A549 (cell line): ENCODE results near the gene LZTFL1. TPM values are rescaled to one million over a fixed set of nuclear protein-coding genes. Genes with fewer than 3 reads are reported as not detected.

Source experiments
- ATAC-seq, 2 experiments: fragments of 200-7000 bp in 1 of 2; fragments of >200 bp in 1 of 2; cut with Nextera tagmentation in 1 of 2; cut with Tn5 transposase in 1 of 2; 3 replicates each; pipeline versions ENCODE4 v1.8.0 to v1.9.1; 2018 to 2020; ENCODE audit warnings: mild to moderate bottlenecking in 1 of 2, moderate library complexity in 1 of 2
- CTCF ChIA-PET: fragments of 300-600 bp; sonication (Branson Sonifier 250); formaldehyde crosslinking; extraction: SDS; loops from one replicate; lab custom pipeline; 2021; ENCODE audit warnings: antibody characterized with exemption, inconsistent platforms; lab: Yijun Ruan, JAX
- POLR2A ChIA-PET: fragments of 350-600 bp; formaldehyde crosslinking; extraction: SDS; loops from one replicate; lab custom pipeline; 2021; ENCODE audit warnings: antibody characterized with exemption, inconsistent platforms; lab: Yijun Ruan, JAX
- DNase-seq, 2 experiments: peaks; one replicate each; pipeline versions ENCODE4 v3.0.0 to v3.0.0-alpha.2; 2011 to 2016; ENCODE audit warnings: low read depth in 1 of 2, low spot score in 1 of 2
- FAIRE-seq: peaks from 2 replicates; lab custom pipeline; 2011; peaks lifted over from hg19 to GRCh38; lab: Jason Lieb, UNC
- H3K27ac ChIP-seq, 2 experiments: fragments of >200 bp; sonication (Bioruptor Twin); formaldehyde crosslinking; 3 replicates each; pipeline ENCODE4 v1.5.1; 2016 to 2017
- H3K4me1 ChIP-seq: fragments of >200 bp; sonication (Bioruptor Twin); formaldehyde crosslinking; 3 replicates; pipeline ENCODE4 v1.6.1; 2016
- H3K4me2 ChIP-seq: fragments of >200 bp; sonication (Bioruptor Twin); formaldehyde crosslinking; 3 replicates; pipeline ENCODE4 v1.6.1; 2016
- H3K4me3 ChIP-seq: fragments of >200 bp; sonication (Bioruptor Twin); formaldehyde crosslinking; 3 replicates; pipeline ENCODE4 v1.5.1; 2016
- H3K9me3 ChIP-seq: fragments of >200 bp; sonication (Bioruptor Twin); formaldehyde crosslinking; 3 replicates; pipeline ENCODE4 v1.6.1; 2016
- CBX2 ChIP-seq: fragments of 200-600 bp; sonication (generic); IDR thresholded peaks from 2 replicates; pipeline ENCODE4 v1.6.1; 2016; ENCODE audit warnings: low read depth, mild to moderate bottlenecking, borderline replicate concordance
- CBX8 ChIP-seq: fragments of 200-600 bp; sonication (generic); IDR thresholded peaks from 2 replicates; pipeline ENCODE4 v1.6.1; 2016
- CHD4 ChIP-seq: fragments of 200-600 bp; sonication (generic); IDR thresholded peaks from 2 replicates; pipeline ENCODE4 v1.6.1; 2016; ENCODE audit warnings: antibody characterized with exemption, mild to moderate bottlenecking, borderline replicate concordance
- HEYL ChIP-seq: fragments of 250-450 bp; sonication (Bioruptor Pico); IDR thresholded peaks from 2 replicates; pipeline ENCODE4 v1.8.0; 2021; ENCODE audit warnings: mild to moderate bottlenecking, moderate library complexity
- HOXA7 ChIP-seq: fragments of 250-450 bp; sonication (Bioruptor Pico); IDR thresholded peaks from 2 replicates; pipeline ENCODE4 v1.5.0; 2020; ENCODE audit warnings: mild to moderate bottlenecking, moderate library complexity
- HOXB13 ChIP-seq: fragments of 250-450 bp; sonication (Bioruptor Pico); IDR thresholded peaks from 2 replicates; pipeline ENCODE4 v1.5.0; 2020; ENCODE audit warnings: low read depth, mild to moderate bottlenecking, moderate library complexity
- JUN ChIP-seq, 2 experiments: fragments of >200 bp; sonication (Bioruptor Twin); formaldehyde crosslinking; IDR thresholded peaks; 2 replicates in 1 of 2; 3 replicates in 1 of 2; pipeline ENCODE4 v1.6.1; 2016 to 2017
- NFE2L2 ChIP-seq: fragments of 150-350 bp; conservative IDR thresholded peaks from 2 replicates; pipeline ENCODE4 v1.6.1; 2014; ENCODE audit warnings: low read length
- RCOR1 ChIP-seq: fragments of 150-350 bp; IDR thresholded peaks from 2 replicates; pipeline ENCODE4 v1.6.1; 2014; ENCODE audit warnings: antibody characterized with exemption, low read length, low read depth
- RFX5 ChIP-seq: fragments of 450-650 bp; IDR thresholded peaks from 2 replicates; pipeline ENCODE4 v1.7.1; 2014; ENCODE audit warnings: antibody characterized with exemption, mild to moderate bottlenecking, moderate library complexity
- RNF2 ChIP-seq: fragments of 200-600 bp; sonication (generic); IDR thresholded peaks from 2 replicates; pipeline ENCODE4 v1.6.1; 2016; ENCODE audit warnings: low read depth, mild to moderate bottlenecking, antibody characterized with exemption, moderate library complexity, borderline replicate concordance
- ZC3H11A ChIP-seq: fragments of 450-650 bp; IDR thresholded peaks from 2 replicates; pipeline ENCODE4 v1.6.1; 2014; ENCODE audit warnings: antibody characterized with exemption, mild to moderate bottlenecking
- ZNF302 ChIP-seq: fragments of 250-450 bp; sonication (Bioruptor Pico); IDR thresholded peaks from 2 replicates; pipeline ENCODE4 v1.9.0; 2021; ENCODE audit warnings: inconsistent platforms, mild to moderate bottlenecking, moderate library complexity
- WGBS: methylation state at CpG from one replicate; pipeline ENCODE4 v1.1.6; 2017; ENCODE audit errors: missing lambda C conversion rate; 5-methylcytosine and 5-hydroxymethylcytosine counted together
- polyA plus RNA-seq, 4 experiments: library from polyadenylated mRNA; depleted of rRNA in 3 of 4; stranded (reverse); fragments of >200 nt; fragmentation: RNase III in 1 of 4; extraction: RNeasy Plus Mini Kit Qiagen cat#74134 plus additional on column Dnase treatment in 1 of 4; gene quantifications; 2 replicates in 3 of 4; 3 replicates in 1 of 4; pipeline ENCODE4 v1.2.3, GENCODE V29; 2011 to 2017
- TF ChIP-seq, protein P1 (sequence below): IDR thresholded peaks from 2 replicates; pipeline ENCODE4 v1.6.1; 2012
- TF ChIP-seq, protein P2 (sequence below): fragments of >200 bp; sonication (Bioruptor Twin); formaldehyde crosslinking; IDR thresholded peaks from 2 replicates; pipeline ENCODE4 v1.6.1; 2016
- TF ChIP-seq, protein P3 (sequence below): IDR thresholded peaks from 2 replicates; pipeline ENCODE4 v1.6.1; 2012
- TF ChIP-seq, protein P4 (sequence below): fragments of >200 bp; sonication (Bioruptor Twin); formaldehyde crosslinking; IDR thresholded peaks from 3 replicates; pipeline ENCODE4 v1.5.1; 2016

Gene LZTFL1
- polyA plus RNA-seq, 2 of the 4 experiments (the other 2 are of a cell fraction) = 10.8 to 25.0 TPM

DNA sequence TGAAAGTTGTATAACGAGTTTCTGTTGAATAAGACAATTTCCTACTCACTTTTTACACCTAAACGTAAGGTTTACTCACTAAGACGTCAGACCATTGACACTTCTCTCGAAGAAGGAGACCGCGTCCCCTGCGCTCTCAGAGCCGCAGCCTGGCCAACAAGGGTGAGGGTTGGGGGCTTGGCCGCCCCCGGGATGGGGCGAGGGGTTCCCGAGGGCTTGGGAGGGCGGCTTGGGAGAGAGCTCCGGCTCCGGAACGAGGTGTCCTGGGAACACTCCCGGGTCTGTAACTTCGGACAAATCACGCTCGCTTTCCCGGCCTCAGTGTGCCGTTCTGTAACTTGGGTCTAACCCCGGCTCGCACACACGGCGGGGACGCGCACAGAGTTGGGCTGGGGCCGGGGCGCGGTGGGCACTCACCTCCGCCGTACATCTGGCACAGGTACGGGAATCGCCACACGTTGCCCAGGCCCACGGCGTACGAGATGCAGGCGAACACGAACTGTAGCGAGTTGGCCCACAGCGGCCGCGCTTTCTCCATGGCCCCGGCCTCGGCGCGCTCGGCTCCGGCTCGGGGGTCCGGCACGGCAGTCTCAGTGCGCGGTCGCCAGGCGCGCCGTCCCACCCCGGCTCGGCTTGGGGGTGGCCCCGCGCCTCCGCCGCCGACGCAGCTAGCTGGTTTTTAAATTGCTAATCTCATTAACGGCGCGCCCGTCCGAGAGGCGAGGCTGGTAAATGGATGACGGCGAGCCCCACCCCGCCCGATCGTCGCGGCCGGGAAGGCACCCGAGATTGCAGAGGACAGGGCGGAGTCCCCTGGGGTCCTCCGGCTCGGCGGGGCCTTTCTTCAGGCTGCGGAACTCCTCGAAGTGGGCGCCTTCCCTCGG lies 45.8 kb downstream of the LZTFL1 start, which contains the start of gene SLC6A20:
TSS of gene SLC6A20 (minus strand) at position 655 of the 884 bp plus-strand sequence. CDS start at position 538, 117 bp downstream.
- FAIRE-seq (no peak), ATAC-seq (peak; percentile 16 to 49; a peak in 3 of 6 replicates), DNase-seq (no peak)
- Histone ChIP-seq H3K4me2 (peak within 1 kb of the TSS; percentile 94), H3K4me1 (peaks cover 9% of the 10 kb centered on the region; the same call in 2 of the 3 replicates), H3K4me3 (peak within 1 kb of the TSS; percentile 48), H3K27ac (peak within 1 kb of the TSS in 1 of 2 experiments; percentile 10; a peak in 1 of 6 replicates), H3K9me3 (no peaks in the 10 kb centered on the region)
- ChIA-PET POLR2A (no interaction called here), CTCF (interaction anchor here (1.2 kb wide), 1 partner anchor 292 kb away, joined by 3 read pairs; no protein-coding TSS in a partner anchor)
- TF ChIP-seq CBX2 (no peak), CBX8 (peak; percentile 98)
- WGBS = 16% methylated on average over 24 of the region's 91 CpGs

DNA sequence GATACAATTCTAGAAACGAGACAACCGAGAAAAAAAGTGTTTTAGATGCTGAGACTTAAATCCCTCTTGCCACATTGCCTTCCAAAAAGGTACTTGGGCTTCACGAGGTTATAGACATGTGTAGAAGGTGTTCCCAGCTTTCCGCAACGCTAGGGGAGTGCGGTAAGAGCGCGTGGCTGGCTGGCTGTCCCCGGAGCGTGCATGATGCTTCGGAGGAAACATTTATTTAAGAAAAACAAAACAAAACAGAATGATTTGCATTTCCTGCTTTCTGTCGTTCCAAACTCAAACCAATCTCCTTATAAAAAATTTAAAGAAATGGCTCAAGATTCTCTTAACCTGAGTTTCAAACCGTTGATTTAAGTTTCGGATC lies 46.4 kb downstream of the LZTFL1 start:
- no peak for FAIRE-seq
- peak overlapping the region; percentile 48; the same call in 2 of the 3 replicates for H3K4me3 ChIP-seq
- 50% methylated on average over 14 of the region's 14 CpGs for WGBS
- no peak for ATAC-seq
- H3K4me1 ChIP-seq = peaks cover 9% of the 10 kb centered on the region; the same call in 2 of the 3 replicates
- H3K27ac ChIP-seq = no peak overlapping the region
- DNase-seq = no peak
- H3K9me3 ChIP-seq = no peaks in the 10 kb centered on the region
- peak overlapping the region; percentile 94 for H3K4me2 ChIP-seq
- TF ChIP-seq RNF2 (peak; percentile 99), HOXB13 (no peak)
- ChIA-PET POLR2A (no interaction called here), CTCF (no interaction called here)

DNA sequence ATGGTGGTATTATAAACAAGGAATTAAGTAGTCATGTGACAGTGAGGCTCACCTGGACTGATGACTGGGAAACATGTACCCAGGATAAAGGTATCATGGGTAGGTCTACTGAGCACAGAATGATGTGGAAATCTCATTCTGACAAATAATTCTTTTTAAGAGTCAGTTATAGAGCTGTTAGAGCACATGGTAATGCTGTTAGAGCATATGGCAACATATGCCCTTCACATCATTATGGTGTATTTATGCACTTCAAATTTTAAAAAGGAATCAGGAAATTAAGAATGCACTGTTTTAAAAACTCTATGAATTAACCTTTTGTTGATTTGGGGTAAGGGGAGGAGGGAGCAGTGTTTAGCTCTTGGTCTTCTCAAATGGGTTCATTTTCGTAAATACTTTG lies 47.3 kb downstream of the LZTFL1 start:
- ChIA-PET CTCF (interaction anchor here (0.9 kb wide), 1 partner anchor 31 kb away, joined by 3 read pairs; no protein-coding TSS in a partner anchor), POLR2A (no interaction called here)
- WGBS = 37% methylated on average over 1 of the region's 1 CpG

More for the DNA sequence above, 47.3 kb downstream of the LZTFL1 start:
- H3K4me2 ChIP-seq = no peak overlapping the region
- no peak overlapping the region for H3K27ac ChIP-seq
- no peak for DNase-seq
- no peak for TF ChIP-seq RFX5
- TF ChIP-seq, protein P1, sequence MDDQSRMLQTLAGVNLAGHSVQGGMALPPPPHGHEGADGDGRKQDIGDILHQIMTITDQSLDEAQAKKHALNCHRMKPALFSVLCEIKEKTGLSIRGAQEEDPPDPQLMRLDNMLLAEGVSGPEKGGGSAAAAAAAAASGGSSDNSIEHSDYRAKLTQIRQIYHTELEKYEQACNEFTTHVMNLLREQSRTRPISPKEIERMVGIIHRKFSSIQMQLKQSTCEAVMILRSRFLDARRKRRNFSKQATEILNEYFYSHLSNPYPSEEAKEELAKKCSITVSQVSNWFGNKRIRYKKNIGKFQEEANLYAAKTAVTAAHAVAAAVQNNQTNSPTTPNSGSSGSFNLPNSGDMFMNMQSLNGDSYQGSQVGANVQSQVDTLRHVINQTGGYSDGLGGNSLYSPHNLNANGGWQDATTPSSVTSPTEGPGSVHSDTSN = no peak
- no peak for TF ChIP-seq ZC3H11A
- TF ChIP-seq CBX8 = no peak
- no peak for TF ChIP-seq ZNF302
- TF ChIP-seq HOXA7 (CRISPR knock-in tag) = no peak
- TF ChIP-seq, protein P2, sequence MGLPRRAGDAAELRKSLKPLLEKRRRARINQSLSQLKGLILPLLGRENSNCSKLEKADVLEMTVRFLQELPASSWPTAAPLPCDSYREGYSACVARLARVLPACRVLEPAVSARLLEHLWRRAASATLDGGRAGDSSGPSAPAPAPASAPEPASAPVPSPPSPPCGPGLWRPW = no peak
- no peak for TF ChIP-seq CHD4
- TF ChIP-seq NFE2L2 = no peak
- TF ChIP-seq, protein P3, sequence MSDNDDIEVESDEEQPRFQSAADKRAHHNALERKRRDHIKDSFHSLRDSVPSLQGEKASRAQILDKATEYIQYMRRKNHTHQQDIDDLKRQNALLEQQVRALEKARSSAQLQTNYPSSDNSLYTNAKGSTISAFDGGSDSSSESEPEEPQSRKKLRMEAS = no peak
- no peak for TF ChIP-seq RCOR1
- no peak for TF ChIP-seq JUN (IDR thresholded peaks at IDR 0.05)
- TF ChIP-seq HEYL (CRISPR knock-in tag) = no peak
- TF ChIP-seq, protein P4, sequence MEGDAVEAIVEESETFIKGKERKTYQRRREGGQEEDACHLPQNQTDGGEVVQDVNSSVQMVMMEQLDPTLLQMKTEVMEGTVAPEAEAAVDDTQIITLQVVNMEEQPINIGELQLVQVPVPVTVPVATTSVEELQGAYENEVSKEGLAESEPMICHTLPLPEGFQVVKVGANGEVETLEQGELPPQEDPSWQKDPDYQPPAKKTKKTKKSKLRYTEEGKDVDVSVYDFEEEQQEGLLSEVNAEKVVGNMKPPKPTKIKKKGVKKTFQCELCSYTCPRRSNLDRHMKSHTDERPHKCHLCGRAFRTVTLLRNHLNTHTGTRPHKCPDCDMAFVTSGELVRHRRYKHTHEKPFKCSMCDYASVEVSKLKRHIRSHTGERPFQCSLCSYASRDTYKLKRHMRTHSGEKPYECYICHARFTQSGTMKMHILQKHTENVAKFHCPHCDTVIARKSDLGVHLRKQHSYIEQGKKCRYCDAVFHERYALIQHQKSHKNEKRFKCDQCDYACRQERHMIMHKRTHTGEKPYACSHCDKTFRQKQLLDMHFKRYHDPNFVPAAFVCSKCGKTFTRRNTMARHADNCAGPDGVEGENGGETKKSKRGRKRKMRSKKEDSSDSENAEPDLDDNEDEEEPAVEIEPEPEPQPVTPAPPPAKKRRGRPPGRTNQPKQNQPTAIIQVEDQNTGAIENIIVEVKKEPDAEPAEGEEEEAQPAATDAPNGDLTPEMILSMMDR = no peak
- H3K4me3 ChIP-seq = no peak overlapping the region
- no peak for FAIRE-seq
- H3K4me1 ChIP-seq = peaks cover 9% of the 10 kb centered on the region; the same call in 2 of the 3 replicates
- ATAC-seq = no peak
- H3K9me3 ChIP-seq = 0 out of 3 replicates have a peak, but pooled peaks cover 1% of the 10 kb centered on the region
